ENCODE measurements around the gene IMPG1.

GRCh38 chr6:75946146-75946831, 126.2 kb downstream of the IMPG1 start:
- TF ChIP-seq POLR2A (IDR thresholded peaks at IDR 0.05): no peak
- no peak for TF ChIP-seq CTCF (IDR thresholded peaks at IDR 0.05)

All from thyroid gland (tissue), 4 donors.